ENCODE data around the gene IFT122.
"Not testable (repeated sequence)": the region's sequence is repeated elsewhere in the genome, so short reads cannot be mapped to it uniquely, and the experiment has no call there.

IFT122 gene

DNA sequence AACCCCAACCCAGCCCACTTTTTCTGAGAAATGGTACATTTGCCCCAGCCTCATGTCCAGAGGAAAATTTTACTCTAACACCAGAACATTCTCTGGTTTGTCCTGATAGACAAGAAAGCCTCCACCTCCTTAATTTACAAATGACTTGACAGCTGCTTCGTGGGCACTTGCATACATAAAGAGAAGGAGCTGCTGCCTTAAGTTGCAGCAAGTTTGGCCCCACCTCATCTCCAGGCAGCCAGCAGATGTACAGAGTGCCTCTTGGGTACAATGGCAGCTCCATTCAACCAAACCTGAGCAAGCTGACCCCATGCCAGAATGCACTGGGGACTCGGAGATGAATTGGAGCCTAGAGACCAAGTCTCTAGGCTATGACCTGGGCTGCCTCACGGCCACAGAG lies 96.8 kb downstream of the IFT122 start:
- DNase-seq (ENCODE audit: low read depth) = no peak

DNA sequence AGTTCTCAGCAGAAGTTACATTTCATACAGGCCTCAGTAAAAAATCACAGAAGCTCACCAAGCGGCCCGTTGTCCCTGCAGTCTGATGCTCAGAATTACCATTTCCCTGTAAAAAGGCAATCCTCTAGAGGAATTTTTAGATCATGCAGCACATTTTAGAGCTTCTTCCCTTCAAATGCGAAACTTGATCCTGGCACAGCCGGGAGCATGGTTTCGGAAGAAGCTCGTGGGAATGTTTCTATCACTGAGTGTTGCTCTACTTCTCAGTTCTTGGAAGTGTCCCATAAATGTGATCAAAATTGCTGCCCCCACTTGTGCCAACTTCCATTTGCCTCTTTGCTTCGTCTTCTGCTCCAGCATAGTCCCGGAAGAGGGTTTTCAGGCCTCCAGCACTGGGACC lies 99.2 kb downstream of the IFT122 start:
- DNase-seq (ENCODE audit: low read depth) = no peak

DNA sequence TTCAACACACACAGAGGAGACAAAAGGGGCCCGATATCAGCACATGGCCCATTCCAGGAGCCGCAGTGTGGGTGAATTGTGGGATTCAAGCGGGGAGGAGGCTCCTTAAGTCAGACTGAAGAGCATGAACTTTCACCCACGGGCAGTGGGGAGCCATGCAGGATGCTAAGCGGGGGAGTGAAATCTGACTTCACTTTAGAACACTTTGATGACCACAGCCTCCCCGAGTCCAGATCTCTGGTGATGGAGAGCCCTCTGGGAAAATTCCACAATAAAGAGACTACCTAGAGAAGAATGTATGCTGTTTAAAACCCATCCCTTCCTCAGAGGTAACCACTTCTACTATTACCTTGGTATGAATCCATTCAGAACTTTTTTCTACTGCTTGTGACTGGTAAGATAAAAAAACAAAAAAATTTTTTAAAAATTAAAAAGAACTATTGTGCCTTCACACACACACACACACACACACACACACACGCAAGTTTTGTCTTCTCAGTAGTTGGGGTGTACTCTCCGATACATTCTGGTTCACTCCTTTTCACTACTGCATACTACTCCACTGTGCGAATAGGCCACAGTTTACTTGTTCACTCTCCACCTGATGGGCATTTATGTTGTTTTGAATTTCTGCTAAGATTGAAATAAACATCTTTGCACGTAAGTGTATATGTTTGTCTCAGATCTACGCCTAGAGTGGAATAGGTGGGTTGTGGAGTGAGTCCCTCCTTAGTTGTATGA lies 100.9 kb downstream of the IFT122 start:
- DNase-seq (ENCODE audit: low read depth) = no peak

DNA sequence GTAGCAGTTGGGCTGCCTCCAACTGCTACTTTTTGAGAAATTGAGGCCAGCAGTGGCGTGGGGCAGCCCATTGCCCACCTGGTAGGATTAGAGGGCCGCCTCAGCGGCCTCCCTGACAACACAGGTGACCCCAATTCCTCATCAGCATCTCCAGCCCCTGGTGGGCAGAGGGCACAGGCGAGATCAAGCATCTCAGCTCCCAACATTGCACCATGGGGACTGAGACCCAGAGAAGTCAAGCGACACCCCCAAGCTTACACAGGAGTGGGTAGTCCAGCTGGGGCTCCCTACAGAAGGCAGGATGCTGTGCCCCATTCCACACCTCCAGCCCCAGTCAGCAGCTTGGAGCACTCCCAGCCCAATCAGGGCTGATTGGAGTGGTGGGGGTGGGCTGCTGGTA lies 102.7 kb downstream of the IFT122 start:
- DNase-seq (ENCODE audit: low read depth) = no peak

DNA sequence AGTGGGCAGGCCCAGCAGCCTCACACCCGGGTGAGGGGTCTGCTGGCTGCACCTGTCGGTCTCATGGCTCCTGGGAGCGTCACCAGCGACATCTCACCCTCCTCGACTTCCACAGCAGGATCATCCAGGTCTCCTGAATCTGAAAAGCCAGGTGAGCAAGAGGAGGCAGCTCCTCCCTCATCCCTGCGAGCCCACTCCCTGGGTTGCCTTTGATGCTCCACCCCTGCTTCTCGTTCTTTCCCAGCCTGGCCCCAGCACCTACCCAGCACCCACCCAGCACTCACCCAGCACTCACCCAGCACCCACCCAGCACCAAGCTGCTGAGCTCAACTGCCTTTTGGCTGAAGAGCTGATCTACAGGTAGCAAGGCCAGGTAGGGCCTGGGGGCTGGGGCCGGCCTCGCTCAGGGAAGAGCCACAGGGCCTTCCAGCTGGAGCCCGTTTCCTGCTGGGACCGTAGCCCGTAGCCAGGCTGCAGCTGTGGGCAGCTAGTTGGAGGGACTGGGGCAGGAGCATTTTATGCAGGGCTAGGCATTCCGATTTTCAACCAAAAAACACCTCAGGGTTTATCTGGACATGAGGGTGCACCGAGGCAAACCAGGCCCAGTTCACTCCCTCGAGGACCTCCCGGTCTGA lies 103.2 kb downstream of the IFT122 start, which contains the start of gene H1-8:
Gene H1-8 (plus strand): TSS at position 20 of the 635 bp plus-strand sequence. CDS start 44 bp downstream, at position 64.
- DNase-seq (ENCODE audit: low read depth) = no peak

DNA sequence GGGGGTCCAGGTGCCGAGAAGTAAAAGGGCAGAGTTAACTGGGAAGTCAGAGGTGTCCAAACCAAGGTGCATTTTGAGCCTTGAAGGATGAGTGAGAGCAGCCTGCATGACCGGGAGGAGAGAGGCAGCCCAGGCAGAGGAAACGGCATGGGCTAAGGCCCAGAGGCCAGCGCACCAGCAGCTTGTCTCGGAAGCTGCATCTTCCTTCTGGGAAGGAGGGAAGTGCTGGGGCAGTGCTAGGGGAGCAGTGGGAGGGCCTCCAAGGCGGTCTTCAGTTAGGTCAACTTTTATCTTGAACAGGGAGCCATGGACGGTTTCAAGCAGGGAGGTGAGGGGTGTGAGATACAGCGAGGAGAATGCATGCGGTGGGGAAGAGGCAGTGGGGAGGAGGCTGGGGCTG lies 104.0 kb downstream of the IFT122 start:
- no peak for DNase-seq (ENCODE audit: low read depth)

DNA sequence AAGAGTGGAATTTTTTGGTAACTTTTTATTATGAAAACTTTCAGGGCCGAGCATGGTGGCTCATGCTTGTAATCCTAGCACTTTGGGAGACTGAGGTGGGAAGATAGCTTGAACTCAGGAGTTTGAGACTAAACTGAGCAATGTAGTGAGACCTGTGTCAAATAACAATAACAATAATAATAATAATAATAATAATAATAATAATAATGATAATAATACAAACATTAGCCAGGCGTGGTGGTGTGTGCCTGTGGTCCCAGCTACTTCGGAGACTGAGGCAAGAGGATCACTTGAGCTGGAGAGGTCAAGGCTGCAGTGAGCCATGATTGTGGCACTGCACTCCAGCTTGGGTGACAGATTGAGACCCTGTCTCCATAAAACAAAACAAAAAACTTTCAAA lies 105.9 kb downstream of the IFT122 start:
- DNase-seq (ENCODE audit: low read depth) = not testable (repeated sequence)

DNA sequence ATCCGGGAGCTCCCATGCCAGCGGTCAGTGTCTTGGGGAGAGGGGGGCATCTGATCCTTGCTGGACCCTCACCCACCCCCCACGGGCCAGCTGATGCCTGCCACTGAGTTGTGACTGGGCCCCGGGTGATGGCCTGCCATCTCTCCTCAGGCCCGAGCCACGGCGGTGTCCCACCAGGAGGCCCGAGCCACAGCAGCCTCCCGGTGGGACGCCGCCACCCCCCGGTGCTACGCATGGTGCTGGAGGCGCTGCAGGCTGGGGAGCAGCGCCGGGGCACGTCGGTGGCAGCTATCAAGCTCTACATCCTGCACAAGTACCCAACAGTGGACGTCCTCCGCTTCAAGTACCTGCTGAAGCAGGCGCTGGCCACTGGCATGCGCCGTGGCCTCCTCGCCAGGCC lies 107.2 kb downstream of the IFT122 start:
- DNase-seq (ENCODE audit: low read depth) = no peak

DNA sequence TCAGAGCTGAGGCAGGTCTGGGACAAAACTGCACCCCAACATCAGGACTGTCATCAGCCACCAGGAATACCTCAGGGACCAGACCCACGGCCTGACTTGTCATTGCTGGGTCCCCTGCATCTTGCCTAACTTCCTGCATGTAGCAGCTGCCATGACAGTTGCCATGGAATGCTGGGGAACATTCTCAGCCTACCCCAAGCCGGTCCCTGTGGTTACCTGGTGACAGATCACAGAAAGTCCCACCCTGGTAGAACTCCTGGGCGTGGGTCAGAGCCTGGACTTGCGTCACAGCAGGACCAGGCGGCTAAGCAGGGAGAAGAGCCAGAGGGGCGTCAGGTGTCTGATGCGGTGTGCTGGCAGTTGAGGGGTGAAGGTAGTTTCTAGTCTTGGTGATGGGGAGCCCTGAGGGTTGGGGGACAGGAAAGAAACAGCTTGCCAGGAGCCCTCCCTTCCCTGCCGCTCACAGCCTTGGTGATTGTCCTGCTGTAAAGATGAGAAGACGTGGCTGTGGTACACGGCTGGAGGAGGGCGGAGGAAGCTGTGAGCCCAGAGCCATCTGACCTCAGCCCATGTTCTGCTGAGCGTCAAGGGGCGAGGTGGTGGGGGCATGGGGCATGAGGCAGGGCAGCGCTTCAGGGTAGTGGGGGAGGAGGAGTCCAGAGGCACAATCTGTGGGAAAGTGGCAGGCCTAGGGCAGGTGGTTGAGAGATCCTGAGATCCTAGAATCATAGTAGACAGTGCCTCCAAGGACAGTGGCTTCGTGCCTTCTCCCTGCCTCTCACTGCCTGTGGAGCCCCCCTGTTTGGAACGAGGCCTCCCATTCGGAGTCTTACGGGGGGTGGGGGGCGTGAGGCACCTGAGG lies 108.3 kb downstream of the IFT122 start:
- DNase-seq (ENCODE audit: low read depth) = no peak

DNA sequence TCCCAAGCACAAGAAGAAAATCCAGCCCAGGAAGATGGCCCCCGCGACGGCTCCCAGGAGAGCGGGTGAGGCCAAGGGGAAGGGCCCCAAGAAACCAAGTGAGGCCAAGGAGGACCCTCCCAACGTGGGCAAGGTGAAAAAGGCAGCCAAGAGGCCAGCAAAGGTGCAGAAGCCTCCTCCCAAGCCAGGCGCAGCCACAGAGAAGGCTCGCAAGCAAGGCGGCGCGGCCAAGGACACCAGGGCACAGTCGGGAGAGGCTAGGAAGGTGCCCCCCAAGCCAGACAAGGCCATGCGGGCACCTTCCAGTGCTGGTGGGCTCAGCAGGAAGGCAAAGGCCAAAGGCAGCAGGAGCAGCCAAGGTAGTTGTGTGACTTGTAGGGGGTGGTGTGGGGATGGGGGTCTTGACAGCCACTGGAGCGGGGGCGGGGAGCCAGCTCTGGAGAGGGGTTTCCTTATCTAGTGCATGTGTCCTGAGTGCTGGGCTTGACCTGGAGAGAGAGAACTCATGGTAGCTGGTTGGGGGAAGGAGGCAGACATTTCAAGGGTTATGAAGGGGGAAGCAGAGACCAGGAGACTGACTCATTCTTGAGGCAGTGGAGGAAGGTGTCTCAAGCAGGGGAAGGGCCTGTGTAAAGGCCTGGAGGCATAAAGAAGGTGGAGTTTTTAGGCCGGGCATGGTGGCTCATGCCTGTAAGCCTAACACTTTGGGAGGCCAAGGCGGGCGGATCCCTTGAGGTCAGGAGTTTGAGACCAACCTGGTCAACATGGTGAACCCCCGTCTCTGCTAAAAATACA lies 109.2 kb downstream of the IFT122 start:
- no peak for DNase-seq (ENCODE audit: low read depth)

DNA sequence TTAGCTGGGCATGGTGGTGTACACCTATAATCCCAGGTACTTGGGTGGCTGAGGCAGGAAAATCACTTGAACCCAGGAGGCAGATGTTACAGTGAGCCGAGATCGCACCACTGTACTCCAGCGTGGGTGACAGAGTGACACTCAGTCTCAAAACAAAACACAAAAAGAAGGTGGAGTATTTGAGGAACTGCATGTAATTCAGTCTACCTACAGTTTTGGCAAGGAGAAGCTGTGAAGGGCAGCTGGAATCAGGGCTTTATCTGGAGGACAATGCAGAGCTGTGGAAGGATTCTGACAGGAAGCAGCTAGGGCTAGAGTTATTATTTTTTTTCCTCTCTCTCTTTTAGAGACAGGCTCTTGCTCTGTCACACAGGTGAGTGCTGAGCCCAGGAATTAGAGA lies 109.8 kb downstream of the IFT122 start:
- no peak for DNase-seq (ENCODE audit: low read depth)

DNA sequence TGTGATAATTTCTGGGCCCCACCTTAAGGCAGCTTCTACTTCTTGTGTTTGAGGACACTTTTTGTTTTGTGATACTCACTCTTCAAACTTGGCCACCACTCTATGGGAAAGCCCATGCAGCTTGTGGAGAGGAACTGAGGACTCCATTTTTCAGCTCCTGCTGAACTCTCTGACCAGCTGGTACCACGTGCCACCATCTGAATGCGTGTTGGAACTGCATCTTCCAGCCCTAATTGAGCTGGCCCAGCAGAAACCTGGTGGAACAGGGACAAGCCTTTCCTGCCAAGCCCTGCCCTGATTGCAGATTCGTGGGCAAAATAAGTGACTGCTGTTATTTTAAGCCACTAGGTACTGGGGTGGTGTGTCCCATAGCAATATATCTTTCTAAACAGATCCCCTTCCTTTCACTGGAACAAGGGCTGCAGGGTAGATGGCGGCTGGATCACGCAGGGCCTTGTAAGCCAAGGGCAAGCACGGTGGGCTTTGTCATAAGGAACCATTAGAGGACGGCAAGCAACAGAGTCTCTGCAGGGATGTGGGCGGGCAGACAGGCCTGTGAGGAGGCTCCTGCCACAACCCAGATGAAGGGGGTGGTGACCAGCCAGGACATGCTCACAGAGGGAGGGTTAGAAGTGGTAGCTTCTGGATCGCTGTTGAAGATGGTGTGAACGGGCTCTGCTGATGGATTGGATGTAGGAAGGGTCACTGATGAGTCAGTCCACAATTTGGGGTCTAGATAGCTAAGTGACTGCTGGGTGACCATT lies 112.4 kb downstream of the IFT122 start:
- DNase-seq (ENCODE audit: low read depth) = no peak

DNA sequence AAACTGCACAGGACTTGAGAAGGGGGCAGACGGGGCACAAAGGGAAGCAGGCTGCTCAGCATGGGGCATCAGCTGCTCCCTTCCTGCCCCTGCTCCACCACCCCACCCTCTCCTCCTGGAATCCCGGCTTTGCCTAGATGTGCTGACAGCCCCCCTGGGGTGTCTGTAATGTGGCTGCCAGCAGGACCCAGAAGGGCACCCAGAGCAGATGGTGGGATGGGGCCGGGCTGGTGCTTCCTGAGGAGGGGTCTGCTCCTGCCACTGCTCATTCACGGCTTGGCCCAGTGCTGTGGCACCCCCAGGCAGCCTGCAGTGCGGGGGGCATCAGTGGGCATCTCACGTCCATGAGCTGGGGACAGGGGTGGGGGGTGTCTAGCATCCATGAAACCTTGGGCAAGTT lies 113.1 kb downstream of the IFT122 start:
- DNase-seq (ENCODE audit: low read depth) = no peak

DNA sequence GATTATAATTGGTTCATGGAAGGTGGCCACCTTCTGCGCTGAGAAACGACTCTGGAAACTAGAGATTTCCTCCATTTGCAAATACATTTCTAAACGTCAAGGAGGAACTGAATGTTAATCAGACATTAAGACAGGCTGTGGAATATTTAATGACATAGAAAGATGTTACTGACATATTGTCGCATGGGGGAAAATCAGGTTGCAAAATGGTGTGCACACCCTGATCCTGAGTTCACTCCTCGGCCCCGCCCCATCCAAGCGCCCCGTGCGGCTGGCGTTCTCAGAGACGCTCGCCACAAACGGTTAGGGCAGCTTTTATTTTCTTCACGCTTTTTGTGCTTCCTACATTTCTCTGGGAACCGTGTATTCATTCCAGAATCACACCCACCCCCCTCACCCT lies 113.7 kb downstream of the IFT122 start:
- no peak for DNase-seq (ENCODE audit: low read depth)

DNA sequence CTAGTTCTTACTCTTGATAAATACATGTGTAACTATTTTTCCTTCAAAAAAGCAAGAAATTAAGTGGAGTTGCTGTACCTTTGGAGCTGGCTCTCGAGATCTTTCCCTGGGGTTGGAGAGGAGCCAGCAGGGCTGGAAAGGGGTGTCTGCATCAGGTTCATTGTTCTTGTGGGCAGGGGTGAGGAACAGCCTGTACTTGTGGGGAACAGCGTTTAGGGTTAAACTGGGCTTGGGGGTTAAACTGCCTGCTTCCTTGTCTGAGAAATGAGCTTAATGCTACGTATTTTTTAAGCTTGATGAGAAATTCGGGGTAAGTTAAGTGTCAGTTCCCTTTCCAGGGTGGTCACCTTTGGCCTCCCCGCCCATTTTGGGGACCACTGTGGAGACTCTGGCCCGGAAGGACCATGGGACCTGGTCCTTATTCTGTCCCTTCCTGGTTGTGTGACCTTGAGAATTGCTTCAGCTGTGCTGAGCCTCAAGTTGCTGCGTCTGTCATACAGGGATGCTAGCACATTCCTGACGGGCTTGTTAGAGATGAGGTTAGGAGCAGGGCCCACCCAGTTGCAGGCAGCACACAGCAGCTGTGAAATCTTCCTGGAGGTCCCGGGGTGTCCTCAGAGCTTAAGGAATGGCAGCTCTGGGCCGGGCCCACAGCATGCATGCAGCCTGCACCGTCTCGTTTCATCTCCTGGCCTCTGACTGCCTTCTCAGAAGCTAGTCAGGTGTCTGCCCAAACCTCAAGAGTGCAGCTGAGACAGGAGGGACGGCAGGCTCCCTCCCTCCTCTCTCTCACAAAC lies 114.5 kb downstream of the IFT122 start:
- DNase-seq (ENCODE audit: low read depth) = no peak

DNA sequence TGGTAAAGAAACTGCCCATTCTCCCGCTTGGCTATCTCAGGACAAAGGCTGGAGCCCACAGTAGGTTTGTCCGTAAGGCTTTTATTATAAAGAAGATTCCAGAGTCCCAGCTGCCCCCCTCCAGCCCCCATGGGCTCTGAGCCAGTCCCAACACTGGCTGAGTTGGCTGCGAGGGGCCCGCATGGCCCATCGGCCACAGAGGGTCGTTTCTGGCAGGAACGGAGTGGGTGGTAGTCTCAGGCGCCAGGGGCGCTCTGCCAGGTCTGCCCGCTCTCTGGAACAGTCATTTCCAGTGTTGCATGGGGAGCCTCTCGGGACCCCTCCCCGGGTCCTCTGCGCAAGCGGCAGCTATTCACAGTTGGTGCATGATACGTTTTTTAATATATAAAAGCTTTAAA lies 115.1 kb downstream of the IFT122 start:
- no peak for DNase-seq (ENCODE audit: low read depth)

DNA sequence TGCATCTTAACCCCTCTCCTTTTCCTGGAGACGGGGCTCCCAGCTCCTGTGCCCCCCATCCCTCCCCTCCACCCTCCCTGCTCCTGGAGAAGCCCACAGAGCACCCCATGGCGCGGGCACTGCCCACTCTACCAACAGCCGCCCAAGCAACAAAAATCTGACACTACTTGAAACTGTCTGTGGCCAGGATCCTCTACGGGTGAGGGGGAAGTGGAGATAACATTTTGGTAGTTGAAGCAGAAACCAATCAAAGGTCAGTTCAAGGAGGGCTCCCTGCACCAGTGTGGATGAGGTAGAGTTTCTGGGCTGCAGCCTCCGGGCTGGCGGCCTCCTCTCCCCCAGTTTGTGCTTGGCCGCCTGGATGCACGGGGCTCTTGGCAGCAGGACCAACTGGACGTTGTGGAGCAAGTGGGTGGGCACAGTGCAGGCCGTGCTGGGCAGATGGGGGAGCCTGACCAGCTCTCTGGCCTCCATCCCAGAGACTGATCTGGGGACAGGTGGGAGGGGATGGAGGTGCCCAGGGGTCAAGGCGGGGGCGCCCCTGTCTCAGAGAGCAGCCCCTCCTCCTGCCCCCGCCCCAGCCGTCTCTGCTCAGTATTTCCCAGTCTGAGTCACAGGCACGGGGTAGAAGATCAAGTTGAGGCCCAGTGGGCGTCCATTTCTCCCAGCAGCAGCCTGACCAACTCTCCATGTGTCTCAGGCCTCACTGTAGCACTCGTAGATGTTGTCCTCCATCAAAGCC lies 115.8 kb downstream of the IFT122 start:
- no peak for DNase-seq (ENCODE audit: low read depth)

DNA sequence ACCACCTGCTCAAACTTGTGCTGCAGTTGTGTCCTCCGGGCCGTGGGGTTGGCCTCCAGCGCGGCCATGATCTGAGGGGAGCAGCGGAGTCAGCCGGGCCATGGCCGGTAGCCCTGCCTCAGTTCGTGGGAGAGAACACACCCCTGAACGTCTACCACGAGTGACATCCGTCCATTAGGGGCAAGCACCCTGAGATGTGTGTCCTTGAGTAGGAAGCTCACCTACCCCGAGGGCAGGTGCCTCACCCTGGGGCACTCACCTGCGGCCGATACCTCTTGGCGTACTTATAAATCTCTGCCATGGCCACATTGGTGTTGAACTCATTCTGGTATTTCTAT lies 116.3 kb downstream of the IFT122 start:
- DNase-seq (ENCODE audit: low read depth) = no peak

DNA sequence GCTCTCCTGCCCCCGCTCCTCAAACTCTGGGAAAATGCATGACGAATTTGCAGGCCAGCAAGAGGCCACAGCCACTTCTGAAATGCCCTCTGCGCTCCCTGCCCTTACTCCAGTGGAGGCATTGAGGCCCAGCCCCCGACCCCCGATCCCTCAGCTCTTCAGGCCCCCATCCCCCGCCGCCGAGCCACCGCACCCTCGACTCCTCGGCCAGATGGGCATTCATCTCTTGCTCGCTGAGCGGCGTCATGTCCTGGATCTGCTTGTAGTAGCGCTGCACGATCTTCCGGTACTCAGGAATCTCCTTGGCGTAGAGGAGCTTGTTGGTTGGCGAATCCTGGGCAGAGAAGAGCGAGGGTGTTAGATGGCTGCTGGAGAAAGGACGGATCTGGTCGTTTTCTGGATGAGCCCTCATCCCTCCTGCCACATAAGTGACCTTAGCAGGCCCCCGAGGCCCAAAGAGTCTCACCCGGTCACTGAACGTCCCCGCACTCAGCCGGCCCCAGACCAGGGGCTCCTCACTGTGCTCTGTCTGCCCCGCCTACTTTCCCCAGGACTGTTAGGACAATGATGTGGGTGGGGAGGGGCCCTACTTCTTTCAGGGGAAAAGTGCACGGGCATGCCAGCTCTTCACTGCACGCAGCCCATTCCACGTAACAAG lies 117.0 kb downstream of the IFT122 start:
- no peak for DNase-seq (ENCODE audit: low read depth)
